ENCODE measurements around the gene NFIB.

The NFIB gene

DNA sequence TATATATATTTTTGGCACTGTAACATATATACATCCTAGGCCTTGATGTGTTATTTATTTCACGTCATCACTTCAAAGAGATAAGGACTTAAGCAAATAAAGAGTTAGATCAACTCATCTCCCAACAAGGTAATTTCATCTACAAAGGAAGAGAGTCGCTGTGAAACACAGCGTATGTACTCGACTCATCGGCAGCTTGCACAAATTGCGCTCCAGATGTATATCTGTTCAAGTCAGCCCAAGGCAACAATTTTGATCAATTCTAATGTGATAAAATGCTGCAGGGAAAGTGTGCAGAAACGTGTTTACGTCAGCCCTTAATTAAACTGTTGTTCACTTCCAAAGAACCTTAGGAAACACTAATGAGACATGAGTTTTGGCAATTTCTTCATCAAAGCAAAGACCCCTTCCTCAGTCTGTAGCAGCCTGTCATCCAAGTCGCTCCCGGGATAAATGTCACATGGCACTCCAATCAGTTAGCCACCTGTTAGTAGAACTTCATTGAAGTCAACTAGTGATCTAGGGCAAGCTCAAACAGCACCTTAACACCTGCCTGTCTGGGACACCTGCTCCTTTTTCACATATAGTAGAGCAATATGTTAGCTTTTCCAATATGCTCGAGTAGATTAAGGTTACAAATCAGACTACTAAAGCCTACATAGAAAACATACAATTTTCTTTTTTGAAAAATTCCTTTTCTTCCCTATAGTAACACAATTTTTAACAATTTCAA, 182.4 kb downstream of the NFIB start:
- Histone ChIP-seq H3K9me3 (replicated peaks in 1 of 11) (no peaks in the 10 kb centered on the region), H3K9ac (no peak overlapping the region), H4K20me1 (no peaks in the 10 kb centered on the region), H3K27ac (no peak overlapping the region), H3K4me3 (no peak overlapping the region), H3K36me3 (no peaks in the 10 kb centered on the region), H3K27me3 (no peaks in the 10 kb centered on the region), H3K4me2 (no peak overlapping the region), H3K4me1 (no peaks in the 10 kb centered on the region)
- no peak for TF ChIP-seq Cebpa-rat (IDR thresholded peaks at IDR 0.05)

DNA sequence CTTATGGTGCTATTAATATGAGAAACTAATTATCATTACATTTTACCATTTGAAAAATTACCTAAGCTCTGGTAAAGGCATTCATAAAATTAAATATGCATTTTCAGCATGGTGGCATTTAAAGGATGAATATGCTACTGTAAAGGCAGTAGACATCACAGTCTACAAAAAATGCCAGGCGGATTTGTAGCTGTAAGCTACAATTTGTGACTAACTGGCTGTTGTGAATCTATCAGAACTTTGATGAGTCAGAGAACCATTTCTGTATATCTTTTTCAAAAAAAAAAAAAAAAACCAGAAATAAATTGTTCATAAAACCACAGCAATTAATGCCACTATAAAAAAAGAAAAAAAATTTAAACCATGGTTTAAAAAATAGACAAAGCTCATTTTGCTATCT, 186.3 kb downstream of the NFIB start:
- no peak overlapping the region for H3K4me3 ChIP-seq
- H3K4me2 ChIP-seq, result no peak overlapping the region
- H3K9me3 ChIP-seq (replicated peaks in 1 of 11), result no peaks in the 10 kb centered on the region
- no peaks in the 10 kb centered on the region for H3K36me3 ChIP-seq
- H3K27ac ChIP-seq, result no peak overlapping the region
- no peak overlapping the region for H3K9ac ChIP-seq
- no peaks in the 10 kb centered on the region for H4K20me1 ChIP-seq
- no peak for TF ChIP-seq Cebpa-rat (IDR thresholded peaks at IDR 0.05)
- H3K27me3 ChIP-seq, result no peaks in the 10 kb centered on the region
- no peaks in the 10 kb centered on the region for H3K4me1 ChIP-seq

GRCh38 chr9:14119694-14120514, 194.0 kb downstream of the NFIB start:
- Histone ChIP-seq H3K36me3 (no peaks in the 10 kb centered on the region), H3K4me2 (no peak overlapping the region), H3K27ac (no peak overlapping the region)

DNA sequence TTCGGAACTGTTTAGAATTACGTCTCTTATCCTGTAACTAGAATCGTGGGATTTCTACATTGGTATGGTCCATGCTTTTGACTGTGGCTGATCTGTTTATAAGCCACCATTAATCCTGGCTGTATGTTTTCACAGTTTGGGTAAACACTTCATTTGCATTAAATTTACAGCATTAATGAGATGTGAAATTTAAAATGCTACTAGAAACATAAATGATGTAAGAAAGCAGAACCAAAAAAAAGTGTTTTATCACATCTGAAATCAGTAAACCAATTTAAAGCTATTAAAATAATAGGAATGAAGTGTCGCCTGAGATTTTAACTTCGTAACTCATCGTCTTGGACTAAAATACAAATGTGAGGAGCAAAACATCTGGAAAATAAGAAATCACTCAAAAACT, 201.7 kb downstream of the NFIB start:
- Histone ChIP-seq H3K4me1 (no peaks in the 10 kb centered on the region), H3K36me3 (no peaks in the 10 kb centered on the region), H3K4me3 (no peak overlapping the region), H3K27me3 (no peaks in the 10 kb centered on the region), H3K4me2 (no peak overlapping the region), H3K9ac (no peak overlapping the region), H3K27ac (no peak overlapping the region), H4K20me1 (no peaks in the 10 kb centered on the region), H3K9me3 (replicated peaks in 1 of 11) (no peaks in the 10 kb centered on the region)
- TF ChIP-seq Cebpa-rat (IDR thresholded peaks at IDR 0.05), result no peak

More at GRCh38 chr9:14119694-14120514, 194.0 kb downstream of the NFIB start:
- H3K9me3 ChIP-seq (replicated peaks in 1 of 11), result no peaks in the 10 kb centered on the region
- H4K20me1 ChIP-seq, result no peaks in the 10 kb centered on the region
- no peaks in the 10 kb centered on the region for H3K27me3 ChIP-seq
- no peaks in the 10 kb centered on the region for H3K4me1 ChIP-seq
- TF ChIP-seq Cebpa-rat (IDR thresholded peaks at IDR 0.05), result no peak
- no peak overlapping the region for H3K9ac ChIP-seq
- no peak overlapping the region for H3K4me3 ChIP-seq

- Histone ChIP-seq H3K4me2 (no peak overlapping the region), H3K9me3 (replicated peaks in 1 of 11) (no peaks in the 10 kb centered on the region), H3K4me3 (no peak overlapping the region), H3K4me1 (no peaks in the 10 kb centered on the region), H4K20me1 (no peaks in the 10 kb centered on the region), H3K9ac (no peak overlapping the region), H3K27ac (no peak overlapping the region), H3K27me3 (no peaks in the 10 kb centered on the region), H3K36me3 (no peaks in the 10 kb centered on the region)
- TF ChIP-seq Cebpa-rat (IDR thresholded peaks at IDR 0.05), result no peak
Observed at GRCh38 chr9:14111696-14112095, 202.2 kb downstream of the NFIB start.

GRCh38 chr9:14107977-14108376, 206.0 kb downstream of the NFIB start:
- Histone ChIP-seq H3K4me3 (no peak overlapping the region), H4K20me1 (no peaks in the 10 kb centered on the region), H3K9ac (no peak overlapping the region), H3K36me3 (no peaks in the 10 kb centered on the region), H3K4me1 (no peaks in the 10 kb centered on the region), H3K27ac (no peak overlapping the region), H3K9me3 (replicated peaks in 1 of 11) (no peaks in the 10 kb centered on the region), H3K4me2 (no peak overlapping the region), H3K27me3 (no peaks in the 10 kb centered on the region)
- TF ChIP-seq Cebpa-rat (IDR thresholded peaks at IDR 0.05), result no peak

GRCh38 chr9:14107495-14107894, 206.4 kb downstream of the NFIB start:
- Histone ChIP-seq H3K9me3 (replicated peaks in 1 of 11) (no peaks in the 10 kb centered on the region), H3K4me2 (no peak overlapping the region), H3K9ac (no peak overlapping the region), H3K4me1 (no peaks in the 10 kb centered on the region), H4K20me1 (no peaks in the 10 kb centered on the region), H3K36me3 (no peaks in the 10 kb centered on the region), H3K4me3 (no peak overlapping the region), H3K27me3 (no peaks in the 10 kb centered on the region), H3K27ac (no peak overlapping the region)
- TF ChIP-seq Cebpa-rat (IDR thresholded peaks at IDR 0.05), result no peak

GRCh38 chr9:14106699-14107098, 207.2 kb downstream of the NFIB start:
- H3K4me2 ChIP-seq, result no peak overlapping the region
- no peaks in the 10 kb centered on the region for H3K36me3 ChIP-seq
- TF ChIP-seq Cebpa-rat (IDR thresholded peaks at IDR 0.05), result no peak
- no peak overlapping the region for H3K4me3 ChIP-seq
- H3K27ac ChIP-seq, result no peak overlapping the region
- H3K9me3 ChIP-seq (replicated peaks in 1 of 11), result no peaks in the 10 kb centered on the region
- no peaks in the 10 kb centered on the region for H3K27me3 ChIP-seq
- H4K20me1 ChIP-seq, result no peaks in the 10 kb centered on the region
- H3K4me1 ChIP-seq, result no peaks in the 10 kb centered on the region
- H3K9ac ChIP-seq, result no peak overlapping the region

DNA sequence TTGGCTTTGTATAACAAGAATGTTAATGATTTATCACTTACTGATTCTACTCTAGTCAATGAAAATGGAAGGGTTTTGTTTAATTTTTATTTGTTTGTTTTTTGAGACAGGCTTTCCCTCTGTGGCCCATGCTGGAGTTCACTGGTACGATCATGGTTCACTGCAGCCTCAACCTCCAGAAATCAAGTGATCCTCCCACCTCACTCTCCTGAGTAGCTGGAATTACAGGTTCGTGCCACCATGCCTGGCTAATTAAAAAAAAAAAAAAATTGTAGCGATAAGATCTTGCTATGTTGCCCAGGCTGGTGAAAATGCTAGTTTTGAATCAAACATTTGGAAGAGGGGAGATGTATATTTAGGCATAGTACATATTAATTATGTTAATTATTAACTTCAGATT, 209.4 kb downstream of the NFIB start:
- Histone ChIP-seq H3K36me3 (no peaks in the 10 kb centered on the region), H3K4me1 (peaks cover 0 to 10% (median 1%) of the 10 kb centered on the region in 10 experiments; a peak in 4 of 20 replicates), H3K9me3 (replicated peaks in 1 of 11) (no peaks in the 10 kb centered on the region), H3K4me3 (no peak overlapping the region), H3K4me2 (no peak overlapping the region), H3K27me3 (no peaks in the 10 kb centered on the region), H3K27ac (no peak overlapping the region), H3K9ac (no peak overlapping the region), H4K20me1 (no peaks in the 10 kb centered on the region)
- TF ChIP-seq Cebpa-rat (IDR thresholded peaks at IDR 0.05), result no peak

DNA sequence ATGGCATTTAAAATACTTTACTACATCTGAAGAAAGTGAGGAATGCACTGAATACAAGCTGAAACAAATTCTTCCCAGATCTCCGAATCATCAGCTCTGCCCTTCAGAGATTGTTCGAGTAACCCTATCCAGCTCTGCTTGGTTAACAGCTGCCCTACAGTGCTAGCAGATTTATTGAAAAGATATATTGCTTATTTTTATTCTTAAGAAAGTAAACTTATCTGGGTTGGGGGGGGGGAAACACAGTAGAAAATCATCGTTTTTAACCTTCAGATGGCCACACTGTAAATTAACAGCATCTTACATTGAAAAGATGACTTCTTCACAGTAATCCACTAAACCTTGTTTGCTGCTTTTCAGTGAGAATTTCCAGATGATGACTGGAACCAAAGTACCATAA, 210.8 kb downstream of the NFIB start:
- no peak overlapping the region for H3K27ac ChIP-seq
- no peaks in the 10 kb centered on the region for H3K36me3 ChIP-seq
- no peak for TF ChIP-seq Cebpa-rat (IDR thresholded peaks at IDR 0.05)

More for the DNA sequence above, 210.8 kb downstream of the NFIB start:
- no peak overlapping the region for H3K4me2 ChIP-seq
- no peak overlapping the region for H3K9ac ChIP-seq
- H3K4me3 ChIP-seq, result no peak overlapping the region
- H3K4me1 ChIP-seq, result peaks cover 0 to 11% (median 1%) of the 10 kb centered on the region in 10 experiments; a peak in 4 of 20 replicates
- H3K27me3 ChIP-seq, result no peaks in the 10 kb centered on the region
- no peaks in the 10 kb centered on the region for H4K20me1 ChIP-seq
- no peaks in the 10 kb centered on the region for H3K9me3 ChIP-seq (replicated peaks in 1 of 11)

All from BLaER1 treated with 17β-estradiol and CSF1 and Interleukin-3, amounts not matched to agents 10 nM and 100 nM (cell line).